Measurements from ENCODE around the gene SH3GL2.

SH3GL2 gene

DNA sequence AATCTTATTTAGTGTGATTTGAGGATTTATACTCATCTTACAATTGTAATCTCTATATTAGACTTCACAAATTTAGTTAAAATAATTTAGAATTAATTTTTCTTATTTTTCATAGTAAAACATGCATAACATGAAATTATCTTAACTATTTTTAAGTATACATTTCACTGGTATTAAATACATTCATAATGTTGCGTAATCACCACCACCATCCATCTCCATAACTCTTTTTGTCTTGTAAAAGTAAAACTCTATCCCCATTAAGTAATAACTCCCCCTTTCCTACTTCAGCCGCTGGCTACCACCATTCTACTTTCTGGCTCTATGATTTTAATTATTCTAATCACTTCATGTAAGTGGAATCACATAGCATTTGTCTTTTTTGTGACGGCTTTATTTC, 193.4 kb downstream of the SH3GL2 start:
- DNase-seq (ENCODE audit: extremely low read depth, low read depth): no peak
- TF ChIP-seq, protein P1, sequence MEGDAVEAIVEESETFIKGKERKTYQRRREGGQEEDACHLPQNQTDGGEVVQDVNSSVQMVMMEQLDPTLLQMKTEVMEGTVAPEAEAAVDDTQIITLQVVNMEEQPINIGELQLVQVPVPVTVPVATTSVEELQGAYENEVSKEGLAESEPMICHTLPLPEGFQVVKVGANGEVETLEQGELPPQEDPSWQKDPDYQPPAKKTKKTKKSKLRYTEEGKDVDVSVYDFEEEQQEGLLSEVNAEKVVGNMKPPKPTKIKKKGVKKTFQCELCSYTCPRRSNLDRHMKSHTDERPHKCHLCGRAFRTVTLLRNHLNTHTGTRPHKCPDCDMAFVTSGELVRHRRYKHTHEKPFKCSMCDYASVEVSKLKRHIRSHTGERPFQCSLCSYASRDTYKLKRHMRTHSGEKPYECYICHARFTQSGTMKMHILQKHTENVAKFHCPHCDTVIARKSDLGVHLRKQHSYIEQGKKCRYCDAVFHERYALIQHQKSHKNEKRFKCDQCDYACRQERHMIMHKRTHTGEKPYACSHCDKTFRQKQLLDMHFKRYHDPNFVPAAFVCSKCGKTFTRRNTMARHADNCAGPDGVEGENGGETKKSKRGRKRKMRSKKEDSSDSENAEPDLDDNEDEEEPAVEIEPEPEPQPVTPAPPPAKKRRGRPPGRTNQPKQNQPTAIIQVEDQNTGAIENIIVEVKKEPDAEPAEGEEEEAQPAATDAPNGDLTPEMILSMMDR (IDR thresholded peaks at IDR 0.05; ENCODE audit: low read depth, low read length, missing control alignments): no peak
- H3K4me3 ChIP-seq (replicated peaks; ENCODE audit: low read depth, low read length): no peak overlapping the region

DNA sequence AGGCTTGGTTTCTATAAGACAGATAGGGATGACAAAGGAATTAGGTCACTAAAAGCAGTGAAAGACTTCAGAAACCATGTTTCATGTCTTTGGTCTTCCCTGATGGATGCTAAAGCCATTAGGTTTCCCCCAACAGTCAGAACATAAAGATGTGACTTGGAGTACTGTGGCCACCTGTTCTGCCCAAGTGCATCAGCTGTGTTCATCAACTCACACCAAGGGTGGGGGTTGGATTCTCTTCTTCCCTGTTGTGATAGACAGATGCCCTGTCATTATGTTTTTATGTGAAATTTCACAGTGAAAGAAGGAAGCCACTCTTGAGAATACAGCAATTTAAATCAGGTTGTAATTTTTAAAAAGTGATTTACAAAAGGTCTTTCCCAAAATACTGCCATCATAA, 196.8 kb downstream of the SH3GL2 start:
- TF ChIP-seq, protein P1 (IDR thresholded peaks at IDR 0.05; ENCODE audit: low read depth, low read length, missing control alignments): no peak
- no peak overlapping the region for H3K4me3 ChIP-seq (replicated peaks; ENCODE audit: low read depth, low read length)
- no peak for DNase-seq (ENCODE audit: extremely low read depth, low read depth)

DNA sequence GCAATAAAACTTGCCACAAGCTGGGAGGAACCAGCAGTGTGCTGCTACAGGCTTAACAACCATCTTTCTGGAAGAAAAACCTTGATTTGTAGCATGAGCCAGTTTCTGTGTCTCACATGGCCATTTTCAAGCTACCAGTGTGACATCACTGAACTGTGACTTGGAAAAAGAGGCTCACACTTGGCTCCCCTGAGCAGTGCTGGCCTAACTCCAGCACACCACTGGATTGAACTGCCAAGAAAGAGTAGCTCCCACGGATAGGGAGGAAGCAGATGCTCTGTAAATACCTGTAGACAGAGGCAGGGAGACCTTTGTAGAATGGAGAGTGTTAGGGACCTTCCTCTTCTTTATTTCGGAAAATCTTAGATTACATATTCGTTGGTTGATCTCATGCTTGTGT, 197.9 kb downstream of the SH3GL2 start:
- DNase-seq (ENCODE audit: extremely low read depth, low read depth): no peak
- TF ChIP-seq, protein P1 (IDR thresholded peaks at IDR 0.05; ENCODE audit: low read depth, low read length, missing control alignments): no peak
- no peak overlapping the region for H3K4me3 ChIP-seq (replicated peaks; ENCODE audit: low read depth, low read length)

DNA sequence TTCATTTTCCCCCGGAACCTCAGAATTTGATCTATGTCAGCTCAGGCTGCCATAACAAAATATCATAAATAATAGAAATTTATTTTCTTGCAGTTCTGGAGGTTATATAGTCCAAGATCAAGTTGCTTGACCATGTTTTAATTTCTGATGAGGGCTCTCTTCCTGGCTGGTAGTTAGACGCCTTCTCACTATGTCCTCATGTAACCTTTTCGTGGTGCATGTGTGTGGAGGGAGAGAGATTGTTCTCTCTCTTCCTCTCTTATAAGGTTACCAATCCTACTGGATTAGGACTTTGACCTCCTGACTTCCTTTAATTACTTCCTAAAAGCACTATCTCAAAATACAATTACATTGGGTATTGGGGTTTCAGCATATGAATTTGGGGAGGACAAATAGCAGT, 198.6 kb downstream of the SH3GL2 start:
- TF ChIP-seq, protein P1 (IDR thresholded peaks at IDR 0.05; ENCODE audit: low read depth, low read length, missing control alignments): no peak
- DNase-seq (ENCODE audit: extremely low read depth, low read depth): no peak
- no peak overlapping the region for H3K4me3 ChIP-seq (replicated peaks; ENCODE audit: low read depth, low read length)

DNA sequence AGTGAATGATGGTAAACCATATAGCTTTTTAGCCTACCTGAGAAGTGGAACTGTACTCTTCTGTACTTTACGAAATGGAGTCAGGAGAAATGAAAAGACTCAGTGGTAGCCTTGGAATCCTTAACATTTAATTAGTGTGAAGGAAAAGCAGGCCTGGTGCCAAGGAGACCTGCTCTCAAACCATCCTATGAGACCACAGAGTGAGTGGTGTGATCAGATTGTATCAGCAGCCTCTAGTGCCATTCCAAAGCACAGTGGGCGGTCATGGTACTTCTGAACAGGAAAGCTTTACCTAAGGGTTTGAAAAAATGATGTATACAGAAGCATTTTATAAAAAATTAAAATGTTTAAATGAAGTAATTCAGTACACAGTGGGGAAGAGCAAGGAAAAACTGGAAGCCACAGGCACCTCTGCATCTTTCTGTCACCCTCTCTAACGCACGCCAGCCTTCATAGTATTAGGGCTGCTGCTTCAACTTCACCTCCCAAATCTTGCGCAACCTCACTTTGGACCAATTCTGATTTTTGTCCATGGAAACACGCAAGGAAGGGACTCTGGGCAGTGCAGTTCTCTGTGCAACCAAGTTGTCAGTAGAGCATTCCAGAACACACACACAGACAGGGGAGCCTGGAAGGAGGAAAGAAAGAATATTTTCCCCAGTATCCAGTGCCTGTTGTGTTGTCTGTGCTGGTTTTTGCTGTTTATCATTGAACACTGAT, 203.7 kb downstream of the SH3GL2 start:
- TF ChIP-seq, protein P1 (IDR thresholded peaks at IDR 0.05; ENCODE audit: low read depth, low read length, missing control alignments): no peak
- DNase-seq (ENCODE audit: extremely low read depth, low read depth): no peak
- no peak overlapping the region for H3K4me3 ChIP-seq (replicated peaks; ENCODE audit: low read depth, low read length)

DNA sequence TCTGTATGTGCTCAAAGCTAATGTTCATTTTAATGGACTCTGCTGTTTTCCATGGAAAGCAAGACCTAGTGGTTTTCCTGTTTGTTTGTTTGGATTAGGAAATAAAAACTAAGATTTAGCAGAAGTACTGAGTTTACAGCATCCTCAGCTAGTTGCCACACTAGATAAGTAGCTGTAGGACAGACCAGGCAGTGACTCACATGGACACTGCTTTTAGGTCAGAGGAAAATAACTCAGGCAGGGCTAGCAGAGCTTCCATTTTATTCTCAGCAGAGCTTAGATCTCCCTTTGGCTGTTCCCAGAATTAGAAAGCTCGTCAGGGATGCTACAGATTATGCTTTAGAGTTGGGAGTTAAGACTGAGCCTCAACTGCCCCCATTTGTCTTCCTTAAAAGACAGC, 204.4 kb downstream of the SH3GL2 start:
- TF ChIP-seq, protein P1 (IDR thresholded peaks at IDR 0.05; ENCODE audit: low read depth, low read length, missing control alignments): no peak
- H3K4me3 ChIP-seq (replicated peaks; ENCODE audit: low read depth, low read length): no peak overlapping the region
- no peak for DNase-seq (ENCODE audit: extremely low read depth, low read depth)

DNA sequence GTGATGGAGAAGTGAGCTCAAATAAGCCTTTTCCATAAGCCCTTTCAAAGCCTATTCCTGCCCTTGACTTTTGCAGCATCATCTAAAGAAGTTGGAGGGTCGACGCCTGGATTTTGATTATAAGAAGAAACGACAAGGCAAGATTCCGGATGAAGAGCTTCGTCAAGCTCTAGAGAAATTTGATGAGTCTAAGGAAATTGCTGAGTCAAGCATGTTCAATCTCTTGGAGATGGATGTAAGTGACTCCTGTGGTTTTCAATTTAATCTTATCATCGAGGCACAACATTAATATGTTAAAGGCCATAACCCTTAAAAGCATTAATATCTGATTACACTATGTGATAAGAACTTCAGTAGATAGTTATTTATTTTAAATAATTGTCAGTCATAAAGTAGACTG, 210.4 kb downstream of the SH3GL2 start:
- H3K4me3 ChIP-seq (replicated peaks; ENCODE audit: low read depth, low read length): no peak overlapping the region
- TF ChIP-seq, protein P1 (IDR thresholded peaks at IDR 0.05; ENCODE audit: low read depth, low read length, missing control alignments): no peak
- no peak for DNase-seq (ENCODE audit: extremely low read depth, low read depth)

All from HFF-Myc (cell line).